Measurements from ENCODE around the gene KMT5C. TPM values are rescaled to one million over a fixed set of nuclear protein-coding genes. Genes with fewer than 3 reads are reported as not detected.

KMT5C gene
- total and polyA plus RNA-seq, 10 of the 15 experiments (the other 5 are each of a cell fraction or from before 2014, with no cell fraction given) = 0.20 to 15.8 (median 4.3) TPM; not detected in 1

GRCh38 chr19:55300886-55301458 lies 38.7 kb upstream of the KMT5C start:
- POLR2A ChIA-PET = interaction anchor here (0.6 to 2.8 kb wide), 5 partner anchors 13 to 106 kb away, joined by 3 to 14 read pairs (median 4); partner anchors contain the start of genes KMT5C, PPP6R1, TMEM238 and UBE2S
- ATAC-seq (no peak), DNase-seq (ENCODE audit: low read depth, low spot score) (no peak), FAIRE-seq (no peak)
- in situ Hi-C loops (cut with MboI) = no loop called here
- CTCF ChIA-PET = interaction anchor here (0.5 to 3.8 kb wide), 28 partner anchors 9 to 216 kb away, joined by 3 to 49 read pairs (median 4); partner anchors contain the start of genes BRSK1, HSPBP1, KMT5C and TMEM150B
- Histone ChIP-seq H2AFZ (ENCODE audit: control insufficient read depth, low read depth, low read length) (no peak overlapping the region), H3K27me3 (replicated peaks in 1 of 2; ENCODE audit: control insufficient read depth in 2 of 2, insufficient read depth in 2 of 2, low read length in 1 of 2) (no peaks in the 10 kb centered on the region), H3K4me2 (ENCODE audit: control insufficient read depth, insufficient read depth) (peak overlapping the region; percentile 83; the same call in 1 of the 2 replicates), H3K27ac (ENCODE audit: control insufficient read depth, insufficient read depth) (no peak overlapping the region), H4K20me1 (ENCODE audit: control insufficient read depth, insufficient read depth) (no peaks in the 10 kb centered on the region; the same call in 1 of the 2 replicates), H3K4me3 (no peak overlapping the region), H3K36me3 (ENCODE audit: control insufficient read depth in 2 of 2, insufficient read depth in 2 of 2, low read length in 1 of 2) (no peaks in the 10 kb centered on the region), H3K79me2 (ENCODE audit: control insufficient read depth, insufficient read depth, low read length) (no peaks in the 10 kb centered on the region), H3K9ac (ENCODE audit: control insufficient read depth, insufficient read depth, low read length) (no peak overlapping the region), H3K9me3 (replicated peaks; ENCODE audit: control insufficient read depth, insufficient read depth, low read length) (no peaks in the 10 kb centered on the region), H3K4me1 (ENCODE audit: control insufficient read depth, insufficient read depth, low read length) (peaks cover 11% of the 10 kb centered on the region)
- no TSS peak for BruUV-seq (replicated peaks)
- 40% methylated on average over 15 of the region's 15 CpGs for WGBS (ENCODE audit: insufficient coverage, insufficient replicate concordance, low lambda C conversion rate, missing lambda C conversion rate)
- SMC1A ChIA-PET (ENCODE audit: uncharacterized antibody, unreplicated experiment) = interaction anchor here (0.8 to 3.5 kb wide), 12 partner anchors 9 to 161 kb away, joined by 3 to 22 read pairs (median 4); partner anchors contain the start of genes ISOC2, KMT5C and TMEM238
- RAD21 ChIA-PET (ENCODE audit: unreplicated experiment) = interaction anchor here (0.6 to 2.8 kb wide), 14 partner anchors 9 to 329 kb away, joined by 3 to 28 read pairs (median 5); partner anchors contain the start of genes KMT5C, PPP6R1, TMEM238 and UBE2S
- intact Hi-C loops (cut with micrococcal nuclease; ENCODE audit: unreplicated experiment) = loop anchor here (5.0 kb wide), 1 partner anchor 81 kb away; the partner anchor contains the start of gene TMEM238
- TF ChIP-seq CHD2 (IDR thresholded peaks at IDR 0.05; ENCODE audit: borderline replicate concordance, low read depth, low read length) (no peak), POLR2AphosphoS2 (IDR thresholded peaks at IDR 0.05; ENCODE audit: low read depth, low read length) (no peak), MTA2 (IDR thresholded peaks at IDR 0.05; ENCODE audit: low read depth) (no peak)
